BE2C (cell line): ENCODE results near the gene LEAP2.

ENCODE experiments used
- DNase-seq: peaks from one replicate; pipeline ENCODE4 v3.0.0-alpha.2; 2020
- H3K27me3 ChIP-seq: fragments of 250-450 bp; sonication (Bioruptor Pico); 2 replicates; pipeline ENCODE4 v1.5.1; 2020; ENCODE audit warnings: mild to moderate bottlenecking
- H3K36me3 ChIP-seq: fragments of 250-450 bp; sonication (Bioruptor Pico); 2 replicates; pipeline ENCODE4 v1.5.1; 2020; ENCODE audit warnings: mild to moderate bottlenecking
- H3K4me1 ChIP-seq: fragments of 250-450 bp; sonication (Bioruptor Pico); 2 replicates; pipeline ENCODE4 v1.5.1; 2020
- H3K4me3 ChIP-seq: 2 replicates; pipeline ENCODE4 v1.5.1; 2011; ENCODE audit warnings: low read depth, low read length
- H3K9me3 ChIP-seq: fragments of 250-450 bp; sonication (Bioruptor Pico); 2 replicates; pipeline ENCODE4 v1.5.1; 2020
- CTCF ChIP-seq: IDR thresholded peaks from 2 replicates; pipeline ENCODE4 v1.5.1; 2012; ENCODE audit warnings: mild to moderate bottlenecking, low read depth, low read length

LEAP2 gene

DNA sequence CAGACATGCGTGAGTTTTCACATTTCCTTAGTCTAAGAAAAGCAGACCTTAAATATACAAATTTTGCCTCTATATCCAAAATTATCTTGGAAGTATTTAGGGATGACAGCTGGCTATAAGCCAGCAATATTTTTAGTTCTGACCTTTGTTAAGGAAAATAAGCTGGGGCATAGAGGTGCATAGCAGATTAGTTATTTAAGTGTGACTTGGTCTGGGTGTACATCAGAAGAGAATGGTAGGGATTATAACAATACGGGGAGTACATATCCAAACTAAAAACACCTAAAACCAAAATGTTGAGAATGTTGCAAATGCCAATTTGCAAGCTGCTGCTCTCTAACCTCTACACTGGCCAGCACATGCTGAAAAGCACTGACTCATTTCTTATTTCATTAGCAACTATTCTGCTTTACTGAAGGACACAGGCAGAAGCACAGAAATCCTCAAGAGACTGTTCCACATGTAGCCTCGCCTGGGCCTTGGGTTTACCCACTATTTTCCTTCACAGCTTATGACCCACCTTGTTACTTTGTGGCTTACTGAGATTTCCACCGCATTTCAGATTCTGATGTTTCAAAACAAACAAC lies 22.3 kb downstream of the LEAP2 start:
- H3K27me3 ChIP-seq, result no peaks in the 10 kb centered on the region
- no peak for DNase-seq
- TF ChIP-seq CTCF, result no peak
- H3K9me3 ChIP-seq, result no peaks in the 10 kb centered on the region
- peaks cover 62% of the 10 kb centered on the region for H3K36me3 ChIP-seq
- no peak overlapping the region for H3K4me3 ChIP-seq
- H3K4me1 ChIP-seq, result no peaks in the 10 kb centered on the region

DNA sequence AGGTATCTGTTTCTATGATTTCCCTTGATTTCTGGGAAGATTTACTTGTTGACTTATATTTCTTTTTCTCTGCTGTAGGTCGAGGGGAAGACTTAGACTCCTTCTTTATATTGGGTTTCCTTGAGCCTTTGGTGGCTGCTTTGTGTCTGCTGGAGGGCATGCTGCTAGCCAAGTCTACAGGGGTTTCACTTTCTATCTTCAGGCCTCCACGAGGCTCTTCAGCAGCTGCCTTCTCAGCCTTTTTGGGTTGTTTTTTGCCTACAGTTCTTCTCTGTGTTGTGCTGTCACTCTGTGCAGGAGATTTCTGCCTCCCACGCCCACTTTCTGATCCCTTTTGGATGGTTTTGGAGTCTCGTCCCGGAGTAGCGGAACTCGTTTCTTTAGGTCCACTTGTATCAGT lies 23.2 kb downstream of the LEAP2 start:
- Histone ChIP-seq H3K9me3 (no peaks in the 10 kb centered on the region), H3K36me3 (peaks cover 62% of the 10 kb centered on the region), H3K27me3 (no peaks in the 10 kb centered on the region), H3K4me1 (no peaks in the 10 kb centered on the region), H3K4me3 (no peak overlapping the region)
- TF ChIP-seq CTCF, result no peak
- no peak for DNase-seq

DNA sequence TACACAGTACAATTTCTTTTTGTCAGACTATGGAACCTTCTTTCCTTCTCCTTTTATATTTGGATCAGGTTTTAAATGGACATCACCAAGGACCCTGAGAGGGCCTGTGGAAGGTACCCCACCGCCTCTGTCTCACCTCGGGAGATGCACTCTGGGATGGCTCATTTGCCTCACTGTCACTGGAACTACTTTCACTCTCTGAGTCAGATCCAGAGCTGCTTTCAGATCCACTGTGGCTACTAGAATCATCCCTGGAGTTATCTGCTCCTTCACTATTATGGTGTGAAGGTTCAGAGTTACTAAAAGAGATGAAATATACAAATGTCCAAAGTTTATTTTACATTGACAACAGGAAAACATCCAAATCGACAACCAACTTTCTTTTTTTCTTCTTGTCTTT lies 24.6 kb downstream of the LEAP2 start:
- Histone ChIP-seq H3K4me1 (no peaks in the 10 kb centered on the region), H3K27me3 (no peaks in the 10 kb centered on the region), H3K4me3 (no peak overlapping the region), H3K9me3 (no peaks in the 10 kb centered on the region), H3K36me3 (peaks cover 48% of the 10 kb centered on the region)
- DNase-seq, result no peak
- TF ChIP-seq CTCF, result no peak

DNA sequence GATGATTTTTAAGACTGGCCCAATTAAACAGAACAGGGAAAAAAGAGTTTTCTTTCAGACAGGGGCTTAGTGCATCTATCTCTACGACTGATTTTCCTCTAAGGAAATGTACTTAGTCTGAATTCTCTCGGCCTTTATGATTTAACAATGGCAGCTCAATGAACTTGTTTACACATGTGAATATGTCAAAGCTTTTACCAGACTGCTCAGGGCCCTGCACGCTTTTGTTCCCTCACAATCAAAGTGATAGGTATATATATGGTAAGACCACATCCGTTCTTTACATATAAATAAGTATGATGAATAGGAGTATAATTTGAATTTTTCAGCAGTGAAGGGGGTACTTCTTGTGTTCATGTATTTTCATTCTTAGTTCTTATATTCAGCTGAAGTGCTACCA lies 27.6 kb downstream of the LEAP2 start:
- DNase-seq, result no peak
- H3K36me3 ChIP-seq, result peaks cover 19% of the 10 kb centered on the region
- H3K4me3 ChIP-seq, result no peak overlapping the region
- no peaks in the 10 kb centered on the region for H3K27me3 ChIP-seq
- H3K4me1 ChIP-seq, result no peaks in the 10 kb centered on the region
- TF ChIP-seq CTCF, result no peak
- H3K9me3 ChIP-seq, result no peaks in the 10 kb centered on the region

DNA sequence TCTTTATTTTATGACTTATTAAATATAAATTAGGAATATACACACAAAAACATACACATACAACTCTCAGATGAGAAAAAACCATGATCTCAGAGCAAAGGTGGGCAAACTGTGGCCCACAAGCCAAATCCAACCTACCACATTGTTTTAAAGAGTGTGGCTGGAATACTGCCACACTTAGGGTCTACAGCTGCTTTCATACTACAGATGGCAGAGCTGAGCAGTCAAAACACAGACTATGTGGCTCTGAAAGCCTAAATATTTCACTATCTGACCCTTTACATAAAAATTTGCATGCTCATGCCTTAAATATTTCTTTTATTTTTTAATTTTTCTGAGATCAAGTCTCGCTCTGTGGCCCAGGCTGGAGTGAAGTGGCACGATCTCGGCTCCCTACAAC lies 28.3 kb downstream of the LEAP2 start:
- Histone ChIP-seq H3K4me3 (no peak overlapping the region), H3K9me3 (no peaks in the 10 kb centered on the region), H3K4me1 (no peaks in the 10 kb centered on the region), H3K36me3 (peaks cover 12% of the 10 kb centered on the region), H3K27me3 (no peaks in the 10 kb centered on the region)
- DNase-seq, result no peak
- TF ChIP-seq CTCF, result no peak; the same call in 1 of the 2 replicates

DNA sequence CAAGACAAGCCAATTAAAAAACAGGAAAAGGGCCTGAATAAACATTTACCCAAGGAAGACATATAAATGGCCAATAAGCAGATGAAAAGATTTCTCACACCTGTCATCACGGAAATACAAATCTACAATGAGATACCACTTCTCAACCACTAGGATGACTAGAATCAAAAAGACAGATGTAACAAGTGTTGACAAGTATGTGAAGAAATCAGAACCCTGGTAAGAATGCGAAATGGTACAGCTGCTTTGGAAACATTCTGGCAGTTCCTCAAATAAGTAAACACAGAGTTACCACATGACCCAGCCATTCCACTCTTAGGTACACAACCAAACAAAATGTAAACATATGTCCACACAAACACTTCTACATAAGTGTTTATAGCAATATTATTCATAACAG lies 32.5 kb downstream of the LEAP2 start:
- Histone ChIP-seq H3K36me3 (peaks cover 8% of the 10 kb centered on the region), H3K4me3 (no peak overlapping the region), H3K4me1 (no peaks in the 10 kb centered on the region), H3K27me3 (no peaks in the 10 kb centered on the region), H3K9me3 (no peaks in the 10 kb centered on the region)
- TF ChIP-seq CTCF, result no peak
- no peak for DNase-seq
